Stimulated activated effector memory CD8-positive, alpha-beta T cell treated with anti-CD3 and anti-CD28 coated beads, Interleukin-12 subunit alpha, Interleukin-12 subunit beta, amount 100 ng/mL, for 72 hours (primary cell): ENCODE results near the gene KRT8.
"Not testable (repeated sequence)": the region's sequence is repeated elsewhere in the genome, so short reads cannot be mapped to it uniquely, and the experiment has no call there.

Source experiments
- ATAC-seq: fragments of 150-1000 bp; cut with Tn5 transposase; 2 replicates; pipeline ENCODE4 v1.10.0; 2021
- DNase-seq, 2 donors: peaks; one replicate each; pipeline ENCODE4 v3.0.0; 2021 to 2022; ENCODE audit warnings: low spot score in 2 of 2
- H3K27ac Mint-ChIP-seq: one replicate; pipeline ENCODE4 v1.8.0; 2022; ENCODE audit warnings: mild to moderate bottlenecking, mixed read lengths
- H3K36me3 Mint-ChIP-seq: one replicate; pipeline ENCODE4 v1.8.0; 2022; ENCODE audit warnings: mild to moderate bottlenecking, mixed read lengths
- H3K4me1 Mint-ChIP-seq: one replicate; pipeline ENCODE4 v1.8.0; 2022; ENCODE audit warnings: mixed read lengths
- H3K4me3 Mint-ChIP-seq: one replicate; pipeline ENCODE4 v1.8.0; 2022; ENCODE audit warnings: mild to moderate bottlenecking, mixed read lengths
- H3K9me3 Mint-ChIP-seq: one replicate; pipeline ENCODE4 v1.8.0; 2022; ENCODE audit warnings: mixed read lengths

KRT8 gene

DNA sequence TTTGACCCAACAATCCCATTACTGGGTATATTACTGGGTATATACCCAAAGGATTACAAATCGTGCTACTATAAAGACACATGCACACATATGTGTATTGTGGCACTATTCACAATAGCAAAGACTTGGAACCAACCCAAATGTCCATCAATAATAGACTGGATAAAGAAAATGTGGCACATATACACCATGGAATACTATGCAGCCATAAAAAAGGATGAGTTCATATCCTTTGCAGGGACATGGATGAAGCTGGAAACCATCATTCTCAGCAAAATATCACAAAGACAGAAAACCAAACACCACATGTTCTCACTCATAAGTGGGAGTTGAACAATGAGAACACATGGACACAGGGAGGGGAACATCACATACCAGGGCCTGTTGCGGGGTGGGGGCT, 48.8 kb downstream of the KRT8 start:
- not testable (repeated sequence) for H3K27ac Mint-ChIP-seq, H3K9me3 Mint-ChIP-seq, H3K36me3 Mint-ChIP-seq, DNase-seq, ATAC-seq, H3K4me1 Mint-ChIP-seq, H3K4me3 Mint-ChIP-seq

DNA sequence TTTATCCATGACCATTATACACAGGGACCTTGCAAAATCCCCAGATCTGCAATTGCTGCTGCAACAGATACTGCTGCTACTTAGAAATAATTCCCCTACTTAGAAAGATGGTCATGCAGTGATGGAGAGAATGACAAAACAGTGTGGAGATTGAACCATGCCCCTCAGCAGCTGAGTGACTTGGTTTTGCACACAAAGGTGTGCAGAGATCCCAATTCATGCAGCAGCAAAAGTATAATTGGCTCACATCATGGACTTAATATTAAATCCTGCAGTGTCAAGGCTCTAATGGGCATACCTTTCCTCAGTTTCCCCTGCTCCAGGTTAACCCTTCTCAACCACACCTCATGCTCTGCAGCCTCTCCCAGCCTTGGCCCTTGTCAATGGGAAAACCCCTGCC, 53.1 kb downstream of the KRT8 start:
- Mint-ChIP-seq H3K4me1 (peaks cover 6% of the 10 kb centered on the region), H3K27ac (no peak overlapping the region), H3K36me3 (no peaks in the 10 kb centered on the region), H3K4me3 (no peak overlapping the region), H3K9me3 (no peaks in the 10 kb centered on the region)
- ATAC-seq (no peak), DNase-seq (no peak)

DNA sequence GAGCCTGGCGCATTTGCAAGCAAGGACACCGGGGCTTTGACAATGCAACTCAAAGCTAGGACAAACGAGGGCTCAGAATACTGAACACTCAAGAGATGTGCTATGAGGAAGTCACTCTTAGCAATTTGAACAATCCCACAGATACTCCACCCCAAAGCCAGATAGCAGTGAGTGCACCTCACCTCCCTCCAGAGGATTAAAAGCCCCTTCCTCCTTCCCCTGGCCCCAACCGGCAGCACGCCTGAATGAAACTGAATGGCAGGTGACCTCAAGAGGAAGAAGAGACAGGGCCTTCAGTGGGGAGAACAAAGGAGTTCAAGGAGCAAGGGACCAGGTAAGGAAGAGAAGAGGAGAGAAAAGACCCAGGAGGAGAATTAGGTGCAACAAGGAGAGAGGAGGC, 54.2 kb downstream of the KRT8 start:
- H3K4me3 Mint-ChIP-seq, result no peak overlapping the region

GRCh38 chr12:52849511-52849910, 55.4 kb downstream of the KRT8 start:
- Mint-ChIP-seq H3K4me3 (no peak overlapping the region), H3K9me3 (no peaks in the 10 kb centered on the region), H3K4me1 (peaks cover 10% of the 10 kb centered on the region), H3K36me3 (no peaks in the 10 kb centered on the region), H3K27ac (no peak overlapping the region)
- ATAC-seq (no peak), DNase-seq (no peak)

More for the DNA sequence above, 54.2 kb downstream of the KRT8 start:
- Mint-ChIP-seq H3K4me1 (peaks cover 10% of the 10 kb centered on the region), H3K9me3 (no peaks in the 10 kb centered on the region), H3K36me3 (no peaks in the 10 kb centered on the region), H3K27ac (no peak overlapping the region)
- no peak for DNase-seq
- no peak for ATAC-seq

GRCh38 chr12:52848661-52849255, 56.1 kb downstream of the KRT8 start, which contains the start of gene KRT78:
KRT78 (minus strand) TSS chr12:52848994; CDS start chr12:52848930, 64 bp downstream.
- no peaks in the 10 kb centered on the region for H3K36me3 Mint-ChIP-seq
- no peak for DNase-seq
- H3K9me3 Mint-ChIP-seq, result no peaks in the 10 kb centered on the region
- no peak within 1 kb of the TSS for H3K4me3 Mint-ChIP-seq
- H3K27ac Mint-ChIP-seq, result peak within 1 kb of the TSS; percentile 37
- H3K4me1 Mint-ChIP-seq, result peaks cover 10% of the 10 kb centered on the region
- no peak for ATAC-seq

DNA sequence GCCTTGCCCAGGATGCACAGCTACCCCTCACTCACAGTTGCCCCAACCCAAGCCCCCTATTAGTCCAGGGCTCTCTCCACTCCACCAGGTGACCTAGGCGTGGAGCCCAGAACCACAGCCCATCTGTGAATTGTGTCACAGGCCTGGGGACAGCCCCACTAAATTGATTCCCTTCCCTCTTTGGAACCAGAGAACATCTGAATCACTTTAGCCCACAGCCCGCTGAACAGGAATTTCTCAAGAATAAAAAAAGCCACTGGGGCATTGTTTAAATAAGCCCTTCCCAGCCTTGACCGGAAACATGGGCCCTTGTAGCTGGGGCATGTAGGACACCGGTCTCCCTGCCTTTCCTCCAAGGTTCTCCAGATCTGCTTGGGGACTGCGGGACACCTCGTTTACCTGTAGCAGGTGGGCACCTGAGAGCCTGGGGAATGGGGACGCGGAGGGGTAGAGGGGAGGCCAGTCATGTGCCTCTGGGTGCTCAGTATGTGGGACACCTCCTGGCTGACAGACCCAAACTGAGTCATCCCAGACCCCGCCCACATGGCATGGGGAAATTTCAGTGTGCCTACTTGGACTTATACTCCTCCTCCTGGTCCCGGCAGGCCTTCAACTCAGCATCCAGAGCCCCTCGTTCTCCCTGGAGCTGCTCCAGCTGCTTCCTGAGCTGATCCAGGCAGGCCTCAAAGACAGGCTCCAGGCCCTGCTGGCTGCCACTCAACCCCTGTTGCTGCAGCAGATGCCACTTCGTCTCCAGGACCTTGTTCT, 57.4 kb downstream of the KRT8 start:
- DNase-seq (no peak), ATAC-seq (peak; percentile 58)
- Mint-ChIP-seq H3K4me1 (peaks cover 12% of the 10 kb centered on the region), H3K27ac (peak overlapping the region; percentile 86), H3K9me3 (no peaks in the 10 kb centered on the region), H3K4me3 (no peak overlapping the region), H3K36me3 (no peaks in the 10 kb centered on the region)
